Lower leg skin (tissue), 4 donors: ENCODE results near the gene UBL4A. TPM values are rescaled to one million over a fixed set of nuclear protein-coding genes. Genes with fewer than 3 reads are reported as not detected.

Experiments
- DNase-seq, 2 donors: peaks; one replicate each; pipeline ENCODE4 v3.0.0-alpha.2; 2019; ENCODE audit warnings: low spot score in 2 of 2
- H3K4me3 ChIP-seq: fragments of 200-600 bp; sonication (generic); 2 replicates; pipeline ENCODE4 v1.5.1; 2017; ENCODE audit warnings: mild to moderate bottlenecking, low read depth; ENCODE audit not compliant: poor library complexity, severe bottlenecking
- POLR2A ChIP-seq, 2 donors: fragments of 450-650 bp; IDR thresholded peaks; one replicate each; pipeline ENCODE4 v1.6.1; 2016 to 2017; ENCODE audit warnings: antibody characterized with exemption in 2 of 2, mild to moderate bottlenecking in 1 of 2, moderate library complexity in 1 of 2
- WGBS, 2 donors: methylation state at CpG; one replicate each; pipeline ENCODE4 v1.1.5; 2018; 5-methylcytosine and 5-hydroxymethylcytosine counted together
- intact Hi-C: fragments of 100-400 bp; cut with DNase I; formaldehyde crosslinking; loops from one replicate; pipeline ENCODE4 v1.15.0; 2023; ENCODE audit warnings: low total_unique reads
- total RNA-seq, 4 donors: library from RNA; depleted of rRNA; stranded (reverse); fragments of >200 nt; gene quantifications; one replicate each; pipeline ENCODE4 v1.1.0, GENCODE V29; 2016
- TF ChIP-seq, protein P1 (sequence below), 3 donors: fragments of 450-650 bp; IDR thresholded peaks; one replicate each; pipeline ENCODE4 v1.5.1; 2016; ENCODE audit warnings: antibody characterized with exemption in 3 of 3, mild to moderate bottlenecking in 3 of 3, moderate library complexity in 2 of 3

UBL4A gene
- total RNA-seq, 4 donors from 2014 or later, result 33.7 to 57.0 (median 50.7) TPM

DNA sequence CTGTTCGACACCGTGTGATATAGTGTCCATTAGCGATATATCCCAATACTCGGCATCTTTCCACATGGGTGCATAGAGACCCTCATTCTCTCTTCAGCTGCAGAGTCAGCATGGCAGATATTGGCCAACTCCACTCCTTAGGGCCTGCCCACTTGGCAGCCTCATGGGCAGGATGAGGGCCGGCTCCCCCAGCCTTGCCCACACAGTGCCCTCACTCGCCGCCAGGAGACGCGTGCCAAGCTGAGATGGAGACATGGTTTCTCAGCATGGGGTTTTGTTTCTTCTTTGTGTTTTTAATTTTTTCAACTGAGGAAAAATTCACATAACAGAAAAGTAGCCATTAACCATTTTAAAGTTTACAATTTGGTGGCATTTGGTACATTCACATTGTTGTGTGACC lies 33.6 kb downstream of the UBL4A start:
- intact Hi-C loops, result no loop called here
- TF ChIP-seq, protein P1, sequence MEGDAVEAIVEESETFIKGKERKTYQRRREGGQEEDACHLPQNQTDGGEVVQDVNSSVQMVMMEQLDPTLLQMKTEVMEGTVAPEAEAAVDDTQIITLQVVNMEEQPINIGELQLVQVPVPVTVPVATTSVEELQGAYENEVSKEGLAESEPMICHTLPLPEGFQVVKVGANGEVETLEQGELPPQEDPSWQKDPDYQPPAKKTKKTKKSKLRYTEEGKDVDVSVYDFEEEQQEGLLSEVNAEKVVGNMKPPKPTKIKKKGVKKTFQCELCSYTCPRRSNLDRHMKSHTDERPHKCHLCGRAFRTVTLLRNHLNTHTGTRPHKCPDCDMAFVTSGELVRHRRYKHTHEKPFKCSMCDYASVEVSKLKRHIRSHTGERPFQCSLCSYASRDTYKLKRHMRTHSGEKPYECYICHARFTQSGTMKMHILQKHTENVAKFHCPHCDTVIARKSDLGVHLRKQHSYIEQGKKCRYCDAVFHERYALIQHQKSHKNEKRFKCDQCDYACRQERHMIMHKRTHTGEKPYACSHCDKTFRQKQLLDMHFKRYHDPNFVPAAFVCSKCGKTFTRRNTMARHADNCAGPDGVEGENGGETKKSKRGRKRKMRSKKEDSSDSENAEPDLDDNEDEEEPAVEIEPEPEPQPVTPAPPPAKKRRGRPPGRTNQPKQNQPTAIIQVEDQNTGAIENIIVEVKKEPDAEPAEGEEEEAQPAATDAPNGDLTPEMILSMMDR (IDR thresholded peaks at IDR 0.05), result no peak
- no peak for TF ChIP-seq POLR2A (IDR thresholded peaks at IDR 0.05)
- no peak for DNase-seq
- no peak overlapping the region for H3K4me3 ChIP-seq
- WGBS, 2 donors, result 87 to 91% methylated on average over 9 of the region's 9 CpGs

DNA sequence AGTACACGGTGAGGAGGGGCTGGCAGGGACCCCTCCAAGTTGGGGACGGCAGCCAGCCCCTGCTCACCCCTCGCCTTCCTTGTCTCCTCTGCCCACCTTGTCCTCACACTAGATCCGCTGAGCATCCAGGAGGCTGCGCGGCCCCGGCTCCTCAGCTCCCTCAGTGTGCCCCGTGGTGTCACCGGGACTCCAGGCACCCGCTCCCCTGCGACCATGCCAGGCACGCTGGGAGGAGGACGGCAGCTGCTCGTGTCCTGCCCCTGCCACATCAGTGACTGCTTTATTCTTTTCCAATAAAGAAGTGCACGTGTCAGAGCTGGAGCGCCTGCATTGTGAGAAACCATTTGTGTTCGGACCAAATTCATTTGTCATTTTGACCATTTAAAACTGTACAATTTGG lies 36.1 kb downstream of the UBL4A start:
- intact Hi-C loops, result no loop called here
- TF ChIP-seq, protein P1 (IDR thresholded peaks at IDR 0.05), result no peak
- no peak for TF ChIP-seq POLR2A (IDR thresholded peaks at IDR 0.05)
- H3K4me3 ChIP-seq, result no peak overlapping the region
- no peak for DNase-seq
- 91 to 93% methylated on average over 16 to 17 of the region's 17 CpGs for WGBS, 2 donors

DNA sequence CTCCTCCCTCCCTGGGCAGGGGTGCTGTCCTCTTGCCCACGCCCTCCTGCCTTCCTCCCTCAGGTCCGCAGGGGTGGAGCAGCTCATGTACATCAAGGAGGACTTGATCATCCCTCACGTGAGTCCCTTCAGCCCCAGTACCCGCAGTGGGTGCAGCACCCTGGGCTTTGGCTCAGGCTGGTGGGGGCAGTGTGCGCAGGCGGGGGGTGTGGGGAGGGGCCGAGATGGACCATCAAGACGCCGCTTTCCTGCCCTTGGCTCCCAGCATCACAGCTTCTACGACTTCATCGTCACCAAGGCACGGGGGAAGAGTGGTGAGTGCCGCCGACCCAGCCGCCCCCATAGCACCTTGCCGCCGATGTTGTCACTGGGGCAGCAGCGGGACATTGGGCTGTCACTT lies 36.8 kb downstream of the UBL4A start:
- DNase-seq, result no peak
- TF ChIP-seq, protein P1 (IDR thresholded peaks at IDR 0.05), result no peak
- TF ChIP-seq POLR2A (IDR thresholded peaks at IDR 0.05), result no peak
- WGBS, 2 donors, result 94 to 95% methylated on average over 7 to 15 of the region's 18 CpGs
- intact Hi-C loops, result no loop called here
- no peak overlapping the region for H3K4me3 ChIP-seq

DNA sequence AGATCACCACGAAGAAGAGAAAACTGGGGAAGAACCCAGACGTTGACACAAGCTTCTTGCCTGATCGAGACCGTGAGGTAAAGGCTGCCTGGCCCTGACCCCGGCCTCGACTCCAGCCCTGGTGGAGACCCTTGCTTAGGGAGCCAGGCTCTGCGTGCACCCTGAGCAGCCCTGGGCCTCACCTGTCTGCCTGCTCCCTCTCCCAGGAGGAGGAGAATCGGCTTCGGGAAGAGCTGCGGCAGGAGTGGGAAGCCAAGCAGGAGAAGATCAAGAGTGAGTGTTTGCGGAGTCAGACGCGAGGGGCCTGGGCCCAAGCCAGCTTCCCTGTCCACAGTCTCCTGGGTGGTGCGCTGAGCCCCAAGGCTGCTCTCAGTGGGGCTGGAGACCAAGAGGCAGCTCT lies 37.9 kb downstream of the UBL4A start:
- no peak overlapping the region for H3K4me3 ChIP-seq
- no peak for DNase-seq
- 89 to 91% methylated on average over 14 of the region's 14 CpGs for WGBS, 2 donors
- intact Hi-C loops, result no loop called here
- TF ChIP-seq, protein P1 (IDR thresholded peaks at IDR 0.05), result no peak
- TF ChIP-seq POLR2A (IDR thresholded peaks at IDR 0.05), result no peak

DNA sequence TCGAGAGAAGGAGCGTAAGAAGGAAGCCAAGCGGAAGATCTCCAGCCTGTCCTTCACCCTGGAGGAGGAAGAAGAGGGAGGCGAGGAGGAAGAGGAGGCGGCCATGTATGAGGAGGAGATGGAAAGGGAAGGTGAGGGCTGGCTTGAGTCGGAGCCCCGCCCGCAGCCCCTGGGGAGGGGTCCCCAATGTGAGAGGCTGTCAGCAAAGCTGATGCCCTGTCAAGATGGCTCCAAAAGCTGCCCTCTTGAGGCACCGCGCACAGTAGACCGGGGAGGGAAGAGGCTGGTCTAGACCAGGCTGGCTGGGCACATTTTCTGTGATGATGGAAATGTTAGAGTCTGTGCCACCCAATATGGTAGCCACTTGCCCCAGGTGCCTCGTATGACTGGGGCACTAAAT lies 40.0 kb downstream of the UBL4A start:
- TF ChIP-seq, protein P1 (IDR thresholded peaks at IDR 0.05), result no peak
- TF ChIP-seq POLR2A (IDR thresholded peaks at IDR 0.05), result no peak
- intact Hi-C loops, result no loop called here
- no peak for DNase-seq
- H3K4me3 ChIP-seq, result no peak overlapping the region
- 90 to 95% methylated on average over 12 of the region's 12 CpGs for WGBS, 2 donors

DNA sequence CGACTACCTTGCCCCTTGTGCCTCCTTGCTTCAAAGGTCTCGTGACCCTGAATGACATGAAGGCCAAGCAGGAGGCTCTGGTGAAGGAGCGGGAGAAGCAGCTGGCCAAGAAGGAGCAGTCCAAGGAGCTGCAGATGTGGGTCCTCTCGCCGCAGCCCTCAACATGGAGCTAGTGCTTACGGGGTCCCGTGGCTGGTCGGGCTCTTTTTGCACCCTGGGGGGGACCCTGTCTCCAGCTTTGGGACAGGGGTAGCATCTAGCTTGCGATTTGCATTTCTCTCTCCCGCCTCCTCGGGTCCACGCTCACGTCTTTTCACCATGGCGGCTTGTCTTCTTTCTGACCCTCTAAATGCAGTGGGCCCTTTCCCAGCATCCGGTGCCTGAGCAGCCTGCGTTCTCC lies 40.6 kb downstream of the UBL4A start:
- DNase-seq, result no peak
- no peak overlapping the region for H3K4me3 ChIP-seq
- WGBS, 2 donors, result 84 to 91% methylated on average over 6 to 15 of the region's 16 CpGs
- TF ChIP-seq, protein P1 (IDR thresholded peaks at IDR 0.05), result no peak
- no peak for TF ChIP-seq POLR2A (IDR thresholded peaks at IDR 0.05)
- intact Hi-C loops, result no loop called here
